22Rv1 (cell line): Measurements from ENCODE around the gene TRAM2.

Experiments
- H3K27ac ChIP-seq: fragments of 450-650 bp; 2 replicates; pipeline ENCODE4 v1.5.1; 2017
- CTCF ChIP-seq: fragments of 450-650 bp; IDR thresholded peaks from 2 replicates; pipeline ENCODE4 v1.5.1; 2017; ENCODE audit warnings: mild to moderate bottlenecking
- ZFX ChIP-seq: fragments of 450-650 bp; IDR thresholded peaks from 2 replicates; pipeline ENCODE4 v1.6.1; 2017; ENCODE audit warnings: antibody characterized with exemption, borderline replicate concordance

TRAM2 gene

GRCh38 chr6:52568320-52568719 lies 8.5 kb downstream of the TRAM2 start:
- TF ChIP-seq ZFX = no peak
- TF ChIP-seq CTCF = no peak
- H3K27ac ChIP-seq = no peak overlapping the region

- TF ChIP-seq CTCF = no peak
- no peak for TF ChIP-seq ZFX
- H3K27ac ChIP-seq = no peak overlapping the region
Observed at GRCh38 chr6:52566853-52567279, 10.0 kb downstream of the TRAM2 start.

- no peak overlapping the region for H3K27ac ChIP-seq
- TF ChIP-seq ZFX (no peak), CTCF (no peak)
Observed at GRCh38 chr6:52566201-52566600, 10.7 kb downstream of the TRAM2 start.

GRCh38 chr6:52564856-52565255 lies 12.0 kb downstream of the TRAM2 start:
- no peak overlapping the region for H3K27ac ChIP-seq
- TF ChIP-seq ZFX = no peak

- no peak for TF ChIP-seq CTCF
- TF ChIP-seq ZFX = no peak
- no peak overlapping the region for H3K27ac ChIP-seq
Observed at GRCh38 chr6:52562911-52563310, 13.9 kb downstream of the TRAM2 start.

- H3K27ac ChIP-seq = no peak overlapping the region
- TF ChIP-seq ZFX (no peak), CTCF (no peak)
Observed at GRCh38 chr6:52560462-52560861, 16.4 kb downstream of the TRAM2 start.

- TF ChIP-seq ZFX (no peak), CTCF (no peak)
- no peak overlapping the region for H3K27ac ChIP-seq
Observed at GRCh38 chr6:52558266-52559000, 18.4 kb downstream of the TRAM2 start.
